SU-DHL-6 (cell line): ENCODE measurements around the gene NOC2L.

Source experiments
- H2AFZ ChIP-seq: fragments of 200-600 bp; sonication (generic); 2 replicates; pipeline ENCODE4 v1.6.1; 2014; ENCODE audit warnings: low read depth, mild to moderate bottlenecking, moderate library complexity, mixed read lengths, antibody characterized with exemption, low read length; ENCODE audit not compliant: severe bottlenecking
- H3F3A ChIP-seq: fragments of 200-600 bp; shearing (Covaris generic); 2 replicates; pipeline ENCODE4 v1.6.0; 2016; ENCODE audit warnings: antibody characterized with exemption, mild to moderate bottlenecking; ENCODE audit not compliant: insufficient read depth
- H3K27ac ChIP-seq: fragments of 200-600 bp; sonication (generic); 2 replicates; pipeline ENCODE4 v1.5.1; 2016; ENCODE audit warnings: low read depth, mild to moderate bottlenecking, low read length, moderate library complexity, mixed read lengths
- H3K27me3 ChIP-seq: fragments of 200-600 bp; sonication (generic), shearing (Covaris generic); 2 replicates; pipeline ENCODE4 v1.6.0; 2014; ENCODE audit warnings: mild to moderate bottlenecking, low read length
- H3K36me3 ChIP-seq: fragments of 200-600 bp; sonication (generic); 2 replicates; pipeline ENCODE4 v1.6.1; 2014; ENCODE audit warnings: mild to moderate bottlenecking, low read length, mixed read lengths
- H3K4me2 ChIP-seq: fragments of 300-600, 200-600 bp; shearing (Covaris generic), sonication (generic); 2 replicates; pipeline ENCODE4 v1.6.0; 2014; ENCODE audit warnings: low read length, low read depth, mild to moderate bottlenecking; ENCODE audit not compliant: poor library complexity, severe bottlenecking
- H3K4me3 ChIP-seq: fragments of 200-600 bp; sonication (generic); 2 replicates; pipeline ENCODE4 v1.5.1; 2014; ENCODE audit warnings: antibody characterized with exemption, low read length, mild to moderate bottlenecking, mixed read lengths; ENCODE audit not compliant: insufficient read depth, poor library complexity, severe bottlenecking
- H3K79me2 ChIP-seq: fragments of 200-600 bp; sonication (generic); 2 replicates; pipeline ENCODE4 v1.6.1; 2014; ENCODE audit warnings: mild to moderate bottlenecking, low read length, moderate library complexity; ENCODE audit not compliant: insufficient read depth
- H3K9ac ChIP-seq: fragments of 200-600 bp; sonication (generic); 2 replicates; pipeline ENCODE4 v1.7.0; 2014; ENCODE audit warnings: mild to moderate bottlenecking, low read length
- H3K9me2 ChIP-seq: fragments of 200-600 bp; sonication (generic); replicated peaks from 2 replicates; pipeline ENCODE4 v1.6.1; 2014; ENCODE audit warnings: low read length; ENCODE audit not compliant: insufficient read depth
- H3K9me3 ChIP-seq: fragments of 200-600 bp; sonication (generic); 2 replicates; pipeline ENCODE4 v1.6.1; 2014; ENCODE audit warnings: low read length, mixed read lengths; ENCODE audit not compliant: insufficient read depth
- H4K20me1 ChIP-seq: fragments of 200-600 bp; sonication (generic); 2 replicates; pipeline ENCODE4 v1.6.1; 2014; ENCODE audit warnings: low read depth, mild to moderate bottlenecking, antibody characterized with exemption, low read length, moderate library complexity, mixed read lengths
- EZH2phosphoT487 ChIP-seq: fragments of 200-600 bp; sonication (generic), shearing (Covaris generic); conservative IDR thresholded peaks from 2 replicates; pipeline ENCODE4 v1.6.1; 2018; ENCODE audit warnings: mild to moderate bottlenecking, antibody characterized with exemption, low read length, moderate library complexity, mixed read lengths
- TF ChIP-seq, protein P1 (sequence below): fragments of 200-600 bp; sonication (generic); IDR thresholded peaks from one replicate; pipeline ENCODE4 v1.5.1; 2017; ENCODE audit warnings: antibody characterized with exemption, mild to moderate bottlenecking, low read length, moderate library complexity; ENCODE audit not compliant: insufficient read depth, poor library complexity, severe bottlenecking

Gene NOC2L

DNA sequence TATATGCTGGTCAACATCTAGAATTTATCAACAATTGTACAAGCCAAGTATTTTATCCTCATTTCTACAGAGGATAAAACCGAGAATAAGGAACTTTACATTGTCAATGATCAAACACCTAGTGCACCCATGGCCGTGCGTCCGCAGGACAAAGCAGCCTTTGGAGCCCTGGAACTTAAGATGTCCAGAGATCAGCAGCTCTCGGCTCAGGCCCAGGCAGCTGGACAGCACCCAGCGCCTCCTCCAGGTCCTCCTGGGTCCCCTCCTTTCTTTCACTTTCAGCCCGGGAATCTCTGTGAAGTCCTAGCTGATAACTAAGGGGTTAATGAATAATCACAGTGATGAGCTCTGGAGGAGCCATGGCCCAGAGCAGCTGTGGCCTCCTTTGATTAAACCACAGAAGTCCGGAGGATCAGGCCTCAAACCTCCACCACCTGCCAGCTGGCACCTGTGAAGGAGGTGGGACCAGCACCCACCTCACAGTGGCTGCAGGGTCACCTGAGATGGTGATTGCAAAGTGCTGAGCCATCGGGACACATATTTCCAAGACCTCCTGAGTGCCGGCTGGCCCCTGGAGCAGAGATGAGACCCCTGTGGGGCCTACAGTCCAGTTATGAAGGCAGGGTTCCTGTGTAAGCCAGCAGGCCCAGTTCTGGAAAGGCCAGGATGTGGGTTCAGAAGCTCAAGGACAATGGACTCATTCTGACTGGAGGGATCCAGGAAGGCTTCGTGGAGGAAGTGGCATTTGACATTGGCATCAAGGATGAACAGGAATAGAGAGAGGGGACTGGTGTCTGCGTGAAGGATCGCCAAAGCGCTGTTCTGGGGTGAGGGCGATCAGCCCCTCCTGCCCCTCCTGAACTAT is 46.9 kb downstream of the NOC2L start:
- Histone ChIP-seq H3K4me3 (no peak overlapping the region), H3K9ac (no peak overlapping the region), H3K27ac (no peak overlapping the region), H3K9me2 (no peaks in the 10 kb centered on the region), H3K27me3 (no peaks in the 10 kb centered on the region), H2AFZ (no peak overlapping the region), H3K79me2 (no peaks in the 10 kb centered on the region), H3K4me2 (no peak overlapping the region), H3F3A (no peaks in the 10 kb centered on the region), H4K20me1 (no peaks in the 10 kb centered on the region), H3K9me3 (no peaks in the 10 kb centered on the region), H3K36me3 (no peaks in the 10 kb centered on the region)
- TF ChIP-seq, protein P1, sequence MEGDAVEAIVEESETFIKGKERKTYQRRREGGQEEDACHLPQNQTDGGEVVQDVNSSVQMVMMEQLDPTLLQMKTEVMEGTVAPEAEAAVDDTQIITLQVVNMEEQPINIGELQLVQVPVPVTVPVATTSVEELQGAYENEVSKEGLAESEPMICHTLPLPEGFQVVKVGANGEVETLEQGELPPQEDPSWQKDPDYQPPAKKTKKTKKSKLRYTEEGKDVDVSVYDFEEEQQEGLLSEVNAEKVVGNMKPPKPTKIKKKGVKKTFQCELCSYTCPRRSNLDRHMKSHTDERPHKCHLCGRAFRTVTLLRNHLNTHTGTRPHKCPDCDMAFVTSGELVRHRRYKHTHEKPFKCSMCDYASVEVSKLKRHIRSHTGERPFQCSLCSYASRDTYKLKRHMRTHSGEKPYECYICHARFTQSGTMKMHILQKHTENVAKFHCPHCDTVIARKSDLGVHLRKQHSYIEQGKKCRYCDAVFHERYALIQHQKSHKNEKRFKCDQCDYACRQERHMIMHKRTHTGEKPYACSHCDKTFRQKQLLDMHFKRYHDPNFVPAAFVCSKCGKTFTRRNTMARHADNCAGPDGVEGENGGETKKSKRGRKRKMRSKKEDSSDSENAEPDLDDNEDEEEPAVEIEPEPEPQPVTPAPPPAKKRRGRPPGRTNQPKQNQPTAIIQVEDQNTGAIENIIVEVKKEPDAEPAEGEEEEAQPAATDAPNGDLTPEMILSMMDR = no peak
- no peak for TF ChIP-seq EZH2phosphoT487

DNA sequence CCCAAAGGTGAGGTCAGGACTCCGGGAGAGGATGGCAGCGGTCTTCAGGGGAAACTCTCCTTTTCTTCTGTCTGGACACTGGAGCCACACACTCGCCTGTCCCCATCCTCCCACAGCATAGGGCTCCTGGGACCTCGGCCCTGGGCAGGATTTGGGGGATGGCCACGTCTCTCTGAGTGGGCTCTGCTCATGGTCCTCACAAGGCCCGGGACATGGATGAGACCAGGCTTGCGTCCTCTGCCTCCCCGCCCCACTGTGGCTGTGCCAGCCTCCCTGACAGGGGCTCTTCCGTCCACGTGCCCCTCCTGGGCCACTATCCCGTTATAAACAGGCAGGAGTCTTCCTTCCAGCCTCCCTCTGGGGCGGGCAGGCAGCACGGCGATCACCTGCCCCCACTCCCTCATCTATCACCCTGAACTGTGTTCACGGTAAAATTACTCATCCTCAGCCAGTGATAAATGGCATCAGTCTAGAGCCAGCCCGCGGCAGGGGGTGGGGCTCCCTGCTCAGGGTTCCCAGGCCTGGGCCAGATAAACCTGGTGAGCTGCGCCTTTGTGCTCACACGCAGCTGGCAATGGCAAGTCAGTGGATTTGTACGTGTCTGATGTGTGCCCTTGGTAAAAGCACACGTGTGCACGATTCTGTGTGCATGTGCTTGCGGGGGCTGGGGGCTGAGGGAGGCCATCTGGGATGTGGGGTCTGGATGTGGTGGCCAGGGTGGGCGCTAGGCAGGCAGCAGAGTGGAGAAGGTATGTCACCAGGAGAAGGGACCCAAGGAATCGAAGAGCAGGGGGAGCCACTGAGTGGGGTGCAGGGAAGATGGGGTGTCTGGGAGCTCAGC is 48.0 kb downstream of the NOC2L start:
- Histone ChIP-seq H3F3A (no peaks in the 10 kb centered on the region), H2AFZ (no peak overlapping the region), H3K4me2 (no peak overlapping the region), H3K4me3 (no peak overlapping the region), H4K20me1 (no peaks in the 10 kb centered on the region), H3K27me3 (no peaks in the 10 kb centered on the region), H3K9me2 (no peaks in the 10 kb centered on the region), H3K27ac (no peak overlapping the region), H3K79me2 (no peaks in the 10 kb centered on the region), H3K9me3 (no peaks in the 10 kb centered on the region), H3K9ac (no peak overlapping the region), H3K36me3 (no peaks in the 10 kb centered on the region)
- TF ChIP-seq EZH2phosphoT487 = no peak
- TF ChIP-seq, protein P1 = no peak

DNA sequence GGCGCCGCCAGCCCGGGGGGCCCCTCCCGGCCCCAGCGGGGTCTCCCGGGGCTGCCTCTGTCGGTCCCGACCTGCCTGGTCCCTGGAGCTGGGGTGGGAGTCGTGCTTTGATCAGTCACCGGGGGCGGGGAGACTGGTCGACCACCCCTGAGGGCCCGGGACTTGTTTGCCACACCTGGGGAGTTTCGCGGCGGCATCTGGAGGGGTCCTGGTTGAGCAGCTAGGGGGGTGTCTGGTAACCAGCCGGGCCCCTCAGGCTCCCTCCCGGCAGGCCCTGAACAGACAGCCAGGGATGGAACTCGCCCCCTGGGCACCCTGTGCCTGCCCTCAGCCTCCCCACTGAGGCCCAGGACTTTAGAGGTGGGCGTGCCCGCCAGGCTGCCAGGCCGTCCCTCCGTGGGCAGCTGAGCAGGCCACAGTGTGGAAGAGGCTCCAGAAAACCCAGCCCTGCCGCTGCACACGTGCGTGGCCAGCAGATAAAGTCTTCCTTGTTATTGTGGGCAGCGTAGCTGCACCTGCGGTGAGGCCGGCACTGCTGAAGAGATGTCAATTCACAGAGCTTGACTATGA is 48.7 kb downstream of the NOC2L start:
- no peaks in the 10 kb centered on the region for H3K36me3 ChIP-seq
- no peaks in the 10 kb centered on the region for H3K9me3 ChIP-seq
- H3K27me3 ChIP-seq = no peaks in the 10 kb centered on the region
- no peaks in the 10 kb centered on the region for H3K79me2 ChIP-seq
- no peak overlapping the region for H3K4me2 ChIP-seq
- TF ChIP-seq, protein P1 = no peak
- TF ChIP-seq EZH2phosphoT487 = no peak
- no peaks in the 10 kb centered on the region for H4K20me1 ChIP-seq
- H3K27ac ChIP-seq = no peak overlapping the region
- H3K9ac ChIP-seq = no peak overlapping the region
- no peak overlapping the region for H2AFZ ChIP-seq
- no peaks in the 10 kb centered on the region for H3F3A ChIP-seq
- no peaks in the 10 kb centered on the region for H3K9me2 ChIP-seq
- no peak overlapping the region for H3K4me3 ChIP-seq
